ENCODE results near the gene OR52B2. TPM values are rescaled to one million over a fixed set of nuclear protein-coding genes. Genes with fewer than 3 reads are reported as not detected.
"Not testable (repeated sequence)": the region's sequence is repeated elsewhere in the genome, so short reads cannot be mapped to it uniquely, and the experiment has no call there.

The OR52B2 gene
- total RNA-seq, 1 donor from 2014 or later, result not detected

- peak; percentile 3 for DNase-seq (ENCODE audit: low read depth)
- no peak for TF ChIP-seq CTCF (IDR thresholded peaks at IDR 0.05; ENCODE audit: insufficient read depth, low read length, severe bottlenecking)
- Histone ChIP-seq H3K4me3 (ENCODE audit: low read depth, low read length) (no peak overlapping the region), H3K36me3 (ENCODE audit: control insufficient read depth, insufficient read depth, low read length) (no peaks in the 10 kb centered on the region), H3K27me3 (ENCODE audit: control insufficient read depth, insufficient read depth, low read length) (no peaks in the 10 kb centered on the region)
- no peak for FAIRE-seq
Measured at GRCh38 chr11:6194065-6194581, 24.0 kb upstream of the OR52B2 start.

DNA sequence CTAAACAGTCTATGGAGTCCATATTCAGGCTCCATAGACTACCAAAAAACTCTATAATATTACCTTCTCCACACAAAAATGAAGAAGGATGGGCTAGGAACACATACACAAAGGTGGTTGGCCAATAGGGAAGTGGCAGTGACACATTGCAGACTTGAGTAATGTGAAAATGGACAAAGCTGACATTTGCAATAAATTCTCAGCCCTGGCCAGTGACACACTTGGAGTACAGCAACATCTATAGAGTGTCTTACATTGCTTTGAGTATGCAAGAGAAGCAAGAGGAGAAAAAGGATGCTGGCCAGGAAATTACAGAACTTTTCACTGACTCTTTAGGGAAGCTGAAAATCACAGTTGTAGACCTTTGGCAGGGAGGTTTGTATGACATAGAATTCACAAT lies 21.6 kb upstream of the OR52B2 start:
- no peak overlapping the region for H3K4me3 ChIP-seq (ENCODE audit: low read depth, low read length)
- DNase-seq (ENCODE audit: low read depth) (no peak), FAIRE-seq (no peak)
- TF ChIP-seq CTCF (IDR thresholded peaks at IDR 0.05; ENCODE audit: insufficient read depth, low read length, severe bottlenecking), result no peak
- H3K27me3 ChIP-seq (ENCODE audit: control insufficient read depth, insufficient read depth, low read length), result no peaks in the 10 kb centered on the region
- H3K36me3 ChIP-seq (ENCODE audit: control insufficient read depth, insufficient read depth, low read length), result no peaks in the 10 kb centered on the region

GRCh38 chr11:6175440-6175839 lies 5.3 kb upstream of the OR52B2 start:
- Histone ChIP-seq H3K27me3 (ENCODE audit: control insufficient read depth, insufficient read depth, low read length) (no peaks in the 10 kb centered on the region), H3K36me3 (ENCODE audit: control insufficient read depth, insufficient read depth, low read length) (no peaks in the 10 kb centered on the region), H3K4me3 (ENCODE audit: low read depth, low read length) (no peak overlapping the region)
- FAIRE-seq (no peak), DNase-seq (ENCODE audit: low read depth) (no peak)
- TF ChIP-seq CTCF (IDR thresholded peaks at IDR 0.05; ENCODE audit: insufficient read depth, low read length, severe bottlenecking), result no peak

DNA sequence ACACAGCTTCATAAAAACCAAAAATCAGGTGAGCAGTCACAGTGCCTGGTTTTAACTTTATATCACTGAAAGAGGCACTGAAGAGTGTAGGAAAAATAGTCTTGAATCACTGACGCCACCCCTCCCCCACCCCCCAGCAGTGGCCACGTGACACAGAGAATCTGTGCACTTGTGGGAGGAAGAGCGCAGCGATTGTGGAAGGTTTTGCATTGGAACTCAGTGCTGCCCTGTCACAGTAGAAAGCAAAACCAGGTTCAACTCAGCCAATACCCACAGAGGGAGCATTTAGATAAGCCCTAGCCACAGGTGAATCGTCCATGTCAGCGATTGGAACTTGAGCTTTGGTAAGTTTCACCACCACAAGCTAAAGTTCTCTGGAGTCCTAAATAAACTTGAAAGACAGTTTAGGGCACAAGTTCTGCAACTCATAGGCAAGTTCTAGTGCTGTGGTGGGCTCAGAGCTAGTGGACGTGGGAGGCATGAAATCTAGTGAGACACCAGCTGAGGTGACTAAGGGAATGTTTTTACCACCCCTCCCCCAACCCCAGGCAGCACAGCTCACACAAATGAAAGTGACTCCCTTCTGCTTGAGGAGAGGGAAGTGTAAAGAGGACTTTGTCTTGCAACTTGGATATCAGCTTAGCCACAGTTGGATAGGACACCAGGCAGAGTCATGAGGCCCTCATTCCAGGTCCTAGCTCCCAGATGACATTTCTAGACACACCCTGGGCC lies 13.3 kb downstream of the OR52B2 start:
- Histone ChIP-seq H3K4me3 (ENCODE audit: low read depth, low read length) (no peak overlapping the region), H3K36me3 (ENCODE audit: control insufficient read depth, insufficient read depth, low read length) (no peaks in the 10 kb centered on the region), H3K27me3 (ENCODE audit: control insufficient read depth, insufficient read depth, low read length) (no peaks in the 10 kb centered on the region)
- TF ChIP-seq CTCF (IDR thresholded peaks at IDR 0.05; ENCODE audit: insufficient read depth, low read length, severe bottlenecking), result no peak
- FAIRE-seq, result peak; percentile 64
- no peak for DNase-seq (ENCODE audit: low read depth)

- Histone ChIP-seq H3K4me3 (ENCODE audit: low read depth, low read length) (no peak overlapping the region), H3K27me3 (ENCODE audit: control insufficient read depth, insufficient read depth, low read length) (no peaks in the 10 kb centered on the region), H3K36me3 (ENCODE audit: control insufficient read depth, insufficient read depth, low read length) (no peaks in the 10 kb centered on the region)
- DNase-seq (ENCODE audit: low read depth) (no peak), FAIRE-seq (no peak)
- TF ChIP-seq CTCF (IDR thresholded peaks at IDR 0.05; ENCODE audit: insufficient read depth, low read length, severe bottlenecking), result no peak
Measured at GRCh38 chr11:6152126-6152525, 18.0 kb downstream of the OR52B2 start.

DNA sequence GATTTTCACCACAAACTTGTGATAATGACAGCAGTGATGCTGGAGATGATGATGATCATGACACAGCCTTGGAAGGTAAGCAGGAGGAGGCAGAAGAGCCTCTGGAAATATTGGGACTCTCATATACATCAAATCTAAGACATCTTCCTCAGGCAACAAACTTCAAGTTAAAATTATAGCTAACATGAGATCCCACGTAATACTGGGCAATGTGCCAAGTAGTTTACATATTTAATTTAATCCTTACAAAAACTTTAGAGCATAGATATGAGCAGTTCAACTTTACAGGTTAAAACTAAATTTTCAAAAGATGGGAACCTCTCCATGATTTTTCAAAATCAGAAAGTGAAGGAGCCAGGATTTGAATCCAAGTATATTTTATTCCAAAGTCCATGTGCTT lies 19.0 kb downstream of the OR52B2 start:
- no peak for TF ChIP-seq CTCF (IDR thresholded peaks at IDR 0.05; ENCODE audit: insufficient read depth, low read length, severe bottlenecking)
- Histone ChIP-seq H3K36me3 (ENCODE audit: control insufficient read depth, insufficient read depth, low read length) (no peaks in the 10 kb centered on the region), H3K27me3 (ENCODE audit: control insufficient read depth, insufficient read depth, low read length) (no peaks in the 10 kb centered on the region), H3K4me3 (ENCODE audit: low read depth, low read length) (no peak overlapping the region)
- FAIRE-seq (no peak), DNase-seq (ENCODE audit: low read depth) (no peak)

DNA sequence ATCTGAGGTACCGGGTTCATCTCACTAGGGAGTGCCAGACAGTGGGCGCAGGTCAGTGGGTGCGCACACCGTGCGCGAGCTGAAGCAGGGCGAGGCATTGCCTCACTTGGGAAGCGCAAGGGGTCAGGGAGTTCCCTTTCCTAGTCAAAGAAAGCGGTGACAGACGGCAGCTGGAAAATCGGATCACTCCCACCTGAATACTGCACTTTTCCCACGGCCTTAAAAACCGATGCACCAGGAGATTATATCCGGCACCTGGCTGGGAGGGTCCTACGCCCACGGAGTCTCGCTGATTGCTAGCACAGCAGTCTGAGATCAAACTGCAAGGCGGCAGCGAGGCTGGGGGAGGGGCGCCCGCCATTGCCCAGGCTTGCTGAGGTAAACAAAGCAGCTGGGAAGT lies 26.4 kb downstream of the OR52B2 start:
- FAIRE-seq; H3K27me3 ChIP-seq (ENCODE audit: control insufficient read depth, insufficient read depth, low read length); H3K4me3 ChIP-seq (ENCODE audit: low read depth, low read length); DNase-seq (ENCODE audit: low read depth); H3K36me3 ChIP-seq (ENCODE audit: control insufficient read depth, insufficient read depth, low read length): not testable (repeated sequence)
